Uterus (tissue), 4 donors: Measurements from ENCODE around the gene TMEM161A. TPM values are rescaled to one million over a fixed set of nuclear protein-coding genes. Genes with fewer than 3 reads are reported as not detected.

Source experiments
- DNase-seq, 2 donors: peaks; one replicate each; pipeline ENCODE4 v3.0.0-alpha.2; 2019 to 2020
- H3K27ac ChIP-seq, 2 donors: fragments of 200-600 bp; sonication (generic); 1 replicate in 1 of 2; 2 replicates in 1 of 2; pipeline ENCODE4 v1.5.1; 2016 to 2018
- H3K27me3 ChIP-seq, 2 donors: fragments of 200-600 bp; sonication (generic); one replicate each; pipeline ENCODE4 v1.5.1; 2018 to 2019; ENCODE audit warnings: control low read depth in 1 of 2
- H3K36me3 ChIP-seq, 2 donors: fragments of 200-600 bp; sonication (generic); one replicate each; pipeline ENCODE4 v1.5.1; 2019; ENCODE audit warnings: control low read depth in 1 of 2
- H3K4me1 ChIP-seq, 2 donors: fragments of 200-600 bp; sonication (generic); one replicate each; pipeline ENCODE4 v1.5.1; 2018 to 2019; ENCODE audit warnings: control low read depth in 1 of 2
- H3K4me3 ChIP-seq, 2 donors: fragments of 200-600 bp; sonication (generic); 1 replicate in 1 of 2; 2 replicates in 1 of 2; pipeline ENCODE4 v1.5.1; 2018 to 2019; ENCODE audit warnings: mild to moderate bottlenecking in 1 of 2
- H3K9me3 ChIP-seq, 2 donors: fragments of 200-600 bp; sonication (generic); one replicate each; pipeline ENCODE4 v1.5.1; 2019; ENCODE audit warnings: control low read depth in 1 of 2
- POLR2A ChIP-seq, 2 donors: fragments of 450-650 bp; IDR thresholded peaks; one replicate each; pipeline ENCODE4 v1.6.1; 2016; ENCODE audit warnings: antibody characterized with exemption in 2 of 2, mild to moderate bottlenecking in 1 of 2, moderate library complexity in 1 of 2
- intact Hi-C: fragments of 100-400 bp; cut with DNase I; formaldehyde crosslinking; loops from one replicate; pipeline ENCODE4 v1.15.1; 2023; ENCODE audit warnings: low total_unique reads
- total RNA-seq, 4 donors: library from RNA; depleted of rRNA in 3 of 4; stranded (reverse); fragments of >200 nt in 3 of 4; gene quantifications; one replicate each; pipeline versions ENCODE4 v1.1.0 to v1.2.4, GENCODE V29; 2014 to 2023
- TF ChIP-seq, protein P1 (sequence below), 4 experiments: fragments of 200-600 bp in 2 of 4; fragments of 450-650 bp in 2 of 4; sonication (generic) in 2 of 4; IDR thresholded peaks; one replicate each; pipeline ENCODE4 v1.5.1; 2016 to 2019; ENCODE audit warnings: antibody characterized with exemption in 4 of 4, mild to moderate bottlenecking in 2 of 4, moderate library complexity in 1 of 4
- donor health status: DM: yes; HTN: yes; CAD: no.

The TMEM161A gene
- total RNA-seq = 10 to 100 TPM in 3 of 4 donors, 1 to 10 TPM in 1; 3.5 to 33.6 (median 17.3) TPM

DNA sequence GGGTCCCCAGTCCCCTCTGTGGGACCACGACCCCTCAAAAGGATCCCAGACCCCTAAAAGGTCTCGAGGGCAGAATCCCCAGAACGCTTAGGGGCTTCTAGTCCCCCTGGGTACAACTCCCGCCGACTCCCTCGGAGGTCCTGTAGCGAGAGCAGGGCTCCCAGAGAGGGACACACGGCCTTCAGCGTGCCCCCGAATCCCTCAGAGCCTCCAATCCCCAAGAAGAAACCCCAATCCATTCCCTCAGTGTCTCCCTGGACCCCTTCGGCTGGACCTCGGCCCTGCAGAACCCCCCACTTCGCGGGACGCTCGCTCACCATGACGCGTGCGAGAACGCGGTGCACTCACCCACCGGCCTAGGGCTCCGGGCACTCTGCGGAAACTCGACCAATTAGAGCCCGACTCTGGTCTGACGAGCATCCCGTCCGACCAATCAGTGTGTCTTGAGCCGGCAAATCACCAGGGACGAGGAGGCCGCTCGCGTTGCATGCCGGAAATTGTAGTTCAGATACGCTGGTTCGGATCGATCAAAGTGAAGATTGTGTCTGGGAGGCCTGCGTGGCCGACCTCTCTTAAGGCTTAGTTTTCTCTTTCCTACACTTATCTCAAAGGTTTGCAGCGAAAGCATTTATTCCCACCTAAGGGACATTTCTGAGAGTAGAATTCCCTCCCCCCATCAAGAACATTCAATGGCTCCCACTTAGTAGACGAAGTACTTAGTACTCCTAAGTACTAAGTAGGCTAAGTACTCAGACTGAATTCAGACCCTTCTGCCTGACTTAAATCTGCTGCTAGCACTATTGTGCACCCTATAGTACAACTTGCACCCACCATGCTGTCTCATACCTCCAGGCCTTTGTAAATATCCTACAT is at the start of gene TMEM161A:
Gene TMEM161A (minus strand): TSS at position 370 of the 873 bp plus-strand sequence. CDS start 50 bp downstream, at position 320.
- intact Hi-C loops = no loop called here
- Histone ChIP-seq H3K4me3 (peak within 1 kb of the TSS; percentile 61 to 82), H3K4me1 (no peaks in the 10 kb centered on the region), H3K9me3 (no peaks in the 10 kb centered on the region), H3K27me3 (no peaks in the 10 kb centered on the region), H3K27ac (peak within 1 kb of the TSS; percentile 56 to 67), H3K36me3 (no peaks in the 10 kb centered on the region)
- TF ChIP-seq, protein P1, sequence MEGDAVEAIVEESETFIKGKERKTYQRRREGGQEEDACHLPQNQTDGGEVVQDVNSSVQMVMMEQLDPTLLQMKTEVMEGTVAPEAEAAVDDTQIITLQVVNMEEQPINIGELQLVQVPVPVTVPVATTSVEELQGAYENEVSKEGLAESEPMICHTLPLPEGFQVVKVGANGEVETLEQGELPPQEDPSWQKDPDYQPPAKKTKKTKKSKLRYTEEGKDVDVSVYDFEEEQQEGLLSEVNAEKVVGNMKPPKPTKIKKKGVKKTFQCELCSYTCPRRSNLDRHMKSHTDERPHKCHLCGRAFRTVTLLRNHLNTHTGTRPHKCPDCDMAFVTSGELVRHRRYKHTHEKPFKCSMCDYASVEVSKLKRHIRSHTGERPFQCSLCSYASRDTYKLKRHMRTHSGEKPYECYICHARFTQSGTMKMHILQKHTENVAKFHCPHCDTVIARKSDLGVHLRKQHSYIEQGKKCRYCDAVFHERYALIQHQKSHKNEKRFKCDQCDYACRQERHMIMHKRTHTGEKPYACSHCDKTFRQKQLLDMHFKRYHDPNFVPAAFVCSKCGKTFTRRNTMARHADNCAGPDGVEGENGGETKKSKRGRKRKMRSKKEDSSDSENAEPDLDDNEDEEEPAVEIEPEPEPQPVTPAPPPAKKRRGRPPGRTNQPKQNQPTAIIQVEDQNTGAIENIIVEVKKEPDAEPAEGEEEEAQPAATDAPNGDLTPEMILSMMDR (IDR thresholded peaks at IDR 0.05) = no peak
- peak; percentile 60 to 63 for TF ChIP-seq POLR2A (IDR thresholded peaks at IDR 0.05)
- peak; percentile 98 for DNase-seq

DNA sequence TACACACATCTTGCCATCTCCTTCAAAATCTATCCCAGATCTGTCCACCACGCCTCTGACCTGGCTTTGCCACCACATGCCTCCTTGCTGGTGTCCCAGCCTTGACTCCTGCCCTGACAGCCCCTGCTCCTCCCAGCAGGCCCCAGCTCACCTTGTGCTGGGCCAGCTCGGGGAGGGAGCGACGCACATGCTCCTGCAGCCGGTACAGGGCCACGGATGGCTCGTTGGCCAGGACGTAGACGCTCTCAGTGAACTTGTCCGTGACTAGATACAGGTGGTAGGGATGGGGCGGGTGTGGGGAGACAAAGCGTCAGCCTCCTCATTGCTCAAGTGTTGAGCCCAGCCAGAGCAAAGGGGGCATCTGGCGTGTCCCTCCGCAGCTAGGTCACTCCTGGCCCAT is 48.5 kb upstream of the TMEM161A start:
- Histone ChIP-seq H3K4me1 (peaks cover 0 to 18% of the 10 kb centered on the region in 2 donors), H3K27me3 (no peaks in the 10 kb centered on the region), H3K27ac (no peak overlapping the region), H3K9me3 (no peaks in the 10 kb centered on the region), H3K4me3 (no peak overlapping the region), H3K36me3 (no peaks in the 10 kb centered on the region)
- no peak for DNase-seq
- no peak for TF ChIP-seq POLR2A (IDR thresholded peaks at IDR 0.05)
- TF ChIP-seq, protein P1 (IDR thresholded peaks at IDR 0.05) = no peak
- intact Hi-C loops = no loop called here

DNA sequence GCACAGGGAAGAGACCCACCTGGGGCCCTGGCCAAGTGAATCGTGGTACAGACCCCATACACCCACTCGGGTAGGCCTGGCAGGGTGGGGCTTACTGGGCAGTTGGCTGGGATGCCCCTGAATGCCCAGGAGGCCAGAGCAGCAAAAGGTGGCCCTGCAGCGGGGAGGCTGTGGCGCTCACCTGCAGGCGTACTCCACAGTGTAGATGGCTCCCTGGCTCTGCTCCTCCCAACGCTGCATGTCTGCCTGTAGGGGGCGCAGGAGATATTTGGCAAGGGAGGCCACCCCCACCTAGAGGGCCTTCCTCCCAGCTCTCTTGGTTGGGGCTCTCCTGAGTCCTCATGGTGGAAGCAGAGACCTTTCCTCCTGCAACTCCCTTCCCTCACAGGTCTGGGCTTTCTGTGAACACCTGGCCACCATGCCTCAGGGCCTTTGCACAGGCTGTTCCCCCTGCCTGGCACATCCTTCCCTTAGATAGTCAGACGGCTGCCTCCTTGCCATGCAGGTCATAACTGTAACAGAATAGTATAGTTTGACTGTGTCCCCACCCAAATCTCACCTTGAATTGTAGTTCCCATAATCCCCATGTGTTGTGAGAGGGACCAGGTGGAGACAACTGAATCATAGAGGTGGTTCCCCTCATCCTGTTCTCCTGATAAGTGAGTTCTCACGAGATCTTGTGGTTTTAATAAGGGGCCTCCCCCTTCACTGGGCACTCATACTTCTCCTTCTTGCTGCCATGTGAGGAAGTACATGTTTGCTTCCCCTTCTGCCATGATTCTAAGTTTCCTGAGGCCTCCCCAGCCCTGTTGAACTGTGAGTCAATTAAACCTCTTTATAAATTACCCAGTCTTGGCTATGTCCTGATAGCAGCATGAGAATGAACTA is 47.8 kb upstream of the TMEM161A start:
- Histone ChIP-seq H3K4me1 (peaks cover 0 to 17% of the 10 kb centered on the region in 2 donors), H3K27ac (no peak overlapping the region), H3K36me3 (no peaks in the 10 kb centered on the region), H3K27me3 (no peaks in the 10 kb centered on the region), H3K4me3 (no peak overlapping the region), H3K9me3 (no peaks in the 10 kb centered on the region)
- DNase-seq = no peak
- TF ChIP-seq, protein P1 (IDR thresholded peaks at IDR 0.05) = peak in 3 of 4 experiments; percentile 20 to 27 (median 25)
- TF ChIP-seq POLR2A (IDR thresholded peaks at IDR 0.05) = no peak
- intact Hi-C loops = no loop called here

DNA sequence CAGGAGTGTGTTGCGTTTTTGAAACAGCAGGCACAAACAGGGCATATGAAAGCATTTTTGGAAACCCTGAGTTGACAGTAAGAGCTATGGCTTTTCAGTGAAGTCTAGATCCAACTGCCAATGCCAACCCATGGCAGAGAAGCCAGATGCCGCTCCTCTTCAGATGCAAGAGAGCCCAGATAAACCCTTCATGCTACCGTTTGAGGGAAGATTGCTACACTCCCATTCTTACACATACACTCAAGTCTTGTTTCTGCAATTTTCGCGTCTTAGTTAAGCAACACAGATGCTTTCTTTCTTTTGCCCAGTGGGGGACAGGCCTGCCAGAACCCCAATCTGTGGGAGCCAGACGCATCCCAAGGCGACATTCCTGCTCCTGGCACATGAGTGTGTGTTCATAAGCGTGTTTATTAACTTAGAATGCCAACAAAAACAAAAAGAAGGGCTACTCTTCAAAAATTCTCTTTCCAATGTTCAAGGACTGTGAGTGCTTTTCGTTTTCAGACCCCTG is 43.3 kb upstream of the TMEM161A start:
- Histone ChIP-seq H3K9me3 (no peaks in the 10 kb centered on the region), H3K4me1 (no peaks in the 10 kb centered on the region), H3K36me3 (no peaks in the 10 kb centered on the region), H3K27me3 (no peaks in the 10 kb centered on the region), H3K27ac (no peak overlapping the region), H3K4me3 (no peak overlapping the region)
- TF ChIP-seq, protein P1 (IDR thresholded peaks at IDR 0.05) = no peak
- no peak for TF ChIP-seq POLR2A (IDR thresholded peaks at IDR 0.05)
- DNase-seq = no peak
- intact Hi-C loops = no loop called here
